HG03354 (cell line): Measurements from ENCODE around the gene SERTAD1.
A peak's percentile ranks its signal among the peaks of the same experiment; 100 is the strongest.

Experiments used
- ATAC-seq: cut with Tn5 transposase; IDR thresholded peaks from one replicate; pipeline ENCODE4 v1.9.1; 2021; ENCODE audit warnings: mild to moderate bottlenecking; ENCODE audit not compliant: unreplicated experiment, poor library complexity, severe bottlenecking

SERTAD1 gene

DNA sequence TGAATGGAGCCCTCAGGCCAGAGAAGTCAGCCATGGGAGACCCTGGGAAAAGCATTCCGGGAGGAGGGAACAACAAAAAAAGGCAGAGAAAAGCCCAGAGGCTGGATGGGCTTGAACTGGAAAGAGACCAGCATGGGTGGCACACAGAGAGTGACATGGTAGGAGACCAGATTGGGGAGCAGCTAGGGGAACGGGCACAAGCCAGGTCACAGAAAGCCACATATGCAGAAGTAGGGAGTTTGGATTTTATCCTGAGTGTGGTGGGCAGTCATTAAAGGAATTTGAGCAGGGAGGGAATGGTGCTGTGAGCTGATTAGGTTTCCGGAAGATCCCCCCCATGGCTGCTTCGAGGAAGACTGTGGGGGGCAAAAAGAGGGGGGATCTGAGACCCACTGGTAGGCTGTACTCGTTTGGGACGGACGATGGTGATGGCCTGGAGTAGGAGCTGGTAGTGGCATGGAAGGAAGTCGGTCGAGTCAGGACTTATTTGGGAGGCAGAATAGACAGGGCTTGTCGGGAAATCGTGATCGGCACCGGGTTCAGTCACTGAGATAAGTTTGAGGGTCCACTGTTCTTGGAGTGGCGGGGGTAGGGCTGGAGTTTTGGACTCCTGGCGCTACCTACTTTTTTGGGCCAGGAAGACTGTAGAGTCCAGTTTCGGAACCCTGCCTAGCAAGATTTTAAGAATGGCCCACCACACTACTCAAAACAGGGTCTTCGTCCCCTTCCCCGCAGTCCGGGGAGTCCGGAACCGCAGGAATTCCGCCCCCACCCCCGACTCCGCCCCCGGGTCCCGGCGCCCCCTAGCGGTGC, 949 bp downstream of the SERTAD1 start:
- no peak for ATAC-seq

DNA sequence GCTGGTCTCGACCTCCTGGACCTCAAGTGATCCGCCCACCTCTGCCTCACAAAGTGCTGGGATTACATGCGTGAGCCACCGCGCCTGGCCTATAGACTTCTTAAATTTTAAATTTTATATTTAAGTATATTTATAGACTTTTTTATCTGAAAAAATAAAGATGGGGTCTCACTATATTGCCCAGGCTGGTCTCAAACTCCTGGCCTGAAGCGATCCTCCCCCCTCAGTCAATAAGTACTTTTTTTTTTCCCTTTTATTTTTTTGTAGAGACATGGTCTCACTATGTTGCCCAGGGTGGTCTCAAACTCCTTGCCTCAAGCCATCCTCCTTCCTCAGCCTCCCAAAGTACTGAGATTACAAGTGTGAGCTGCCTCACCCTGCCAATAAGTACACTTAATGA, 1.9 kb downstream of the SERTAD1 start:
- ATAC-seq: no peak

DNA sequence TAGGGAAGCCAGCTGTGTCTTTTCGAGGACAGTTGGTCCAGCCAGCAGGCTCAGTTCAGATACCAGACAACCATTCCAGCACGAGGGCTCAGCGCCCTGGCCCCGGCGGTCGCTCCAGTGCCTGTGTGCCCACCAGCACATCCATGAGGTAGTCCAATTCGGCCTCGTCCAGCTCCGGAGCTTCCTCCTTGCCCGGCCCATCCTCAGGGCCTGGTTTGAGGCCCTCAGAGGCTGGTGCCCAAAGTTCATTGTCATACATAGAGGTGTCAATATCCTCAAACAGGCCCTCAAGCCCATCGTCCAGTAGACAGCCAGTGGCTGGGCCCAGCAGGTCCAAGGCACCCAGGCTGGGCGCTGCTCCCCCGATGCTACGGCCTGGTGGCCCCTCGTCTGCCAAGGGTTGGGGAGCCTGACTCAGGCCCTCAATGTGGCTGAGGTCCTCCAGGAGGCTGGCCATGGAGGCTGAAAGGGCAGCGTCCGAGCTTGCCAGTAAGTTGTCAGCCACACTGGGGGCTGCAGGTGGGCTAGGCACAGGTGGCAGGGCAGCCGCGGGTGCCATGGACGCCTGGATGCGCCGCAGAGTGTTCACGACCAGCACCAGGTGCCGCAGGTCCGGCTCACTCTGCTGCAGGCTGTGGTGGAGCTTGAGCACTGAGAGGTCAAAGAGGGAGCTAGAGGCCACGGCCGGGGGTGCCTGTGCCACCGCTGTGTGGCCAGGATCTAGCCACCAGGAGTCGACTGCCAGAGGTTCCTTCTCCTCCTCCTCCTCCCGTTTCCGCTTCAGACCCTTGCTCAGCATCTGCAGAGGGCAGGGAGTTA, 2.8 kb downstream of the SERTAD1 start:
- no peak for ATAC-seq

DNA sequence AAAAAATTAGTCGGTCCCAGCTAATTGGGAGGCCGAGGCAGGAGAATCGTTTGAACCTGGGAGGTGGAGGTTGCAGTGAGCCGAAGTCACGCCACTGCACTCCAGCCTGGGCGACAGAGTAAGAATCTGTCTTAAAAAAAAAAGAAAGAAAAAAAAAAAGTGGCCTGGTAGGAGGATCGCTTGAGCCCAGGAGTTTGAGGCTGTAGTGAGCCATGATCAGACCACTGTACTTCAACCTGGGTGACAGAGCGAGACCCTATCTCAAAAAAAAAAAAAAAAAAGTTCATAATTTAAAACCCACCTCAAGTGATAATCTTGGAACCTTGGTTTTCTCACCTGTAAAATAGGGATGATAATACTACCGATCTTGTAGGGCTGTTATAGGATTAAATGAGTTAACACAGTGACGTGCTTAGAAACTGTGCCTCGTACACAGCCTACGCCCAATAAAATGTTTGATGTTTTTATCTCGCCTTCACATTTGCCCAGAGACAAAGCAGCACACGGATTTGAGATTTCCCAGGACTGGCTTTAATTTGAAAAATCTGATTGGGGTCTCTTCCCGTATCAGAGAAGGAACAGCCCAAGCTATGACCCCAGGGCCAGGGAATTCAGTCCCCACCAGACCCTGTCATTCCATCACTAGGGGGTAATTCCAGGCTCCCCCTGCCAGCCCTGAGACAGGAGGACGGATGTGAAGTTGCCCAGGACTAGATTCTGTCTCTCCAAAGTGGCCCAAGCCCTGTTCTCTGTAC, 3.6 kb downstream of the SERTAD1 start:
- no peak for ATAC-seq

DNA sequence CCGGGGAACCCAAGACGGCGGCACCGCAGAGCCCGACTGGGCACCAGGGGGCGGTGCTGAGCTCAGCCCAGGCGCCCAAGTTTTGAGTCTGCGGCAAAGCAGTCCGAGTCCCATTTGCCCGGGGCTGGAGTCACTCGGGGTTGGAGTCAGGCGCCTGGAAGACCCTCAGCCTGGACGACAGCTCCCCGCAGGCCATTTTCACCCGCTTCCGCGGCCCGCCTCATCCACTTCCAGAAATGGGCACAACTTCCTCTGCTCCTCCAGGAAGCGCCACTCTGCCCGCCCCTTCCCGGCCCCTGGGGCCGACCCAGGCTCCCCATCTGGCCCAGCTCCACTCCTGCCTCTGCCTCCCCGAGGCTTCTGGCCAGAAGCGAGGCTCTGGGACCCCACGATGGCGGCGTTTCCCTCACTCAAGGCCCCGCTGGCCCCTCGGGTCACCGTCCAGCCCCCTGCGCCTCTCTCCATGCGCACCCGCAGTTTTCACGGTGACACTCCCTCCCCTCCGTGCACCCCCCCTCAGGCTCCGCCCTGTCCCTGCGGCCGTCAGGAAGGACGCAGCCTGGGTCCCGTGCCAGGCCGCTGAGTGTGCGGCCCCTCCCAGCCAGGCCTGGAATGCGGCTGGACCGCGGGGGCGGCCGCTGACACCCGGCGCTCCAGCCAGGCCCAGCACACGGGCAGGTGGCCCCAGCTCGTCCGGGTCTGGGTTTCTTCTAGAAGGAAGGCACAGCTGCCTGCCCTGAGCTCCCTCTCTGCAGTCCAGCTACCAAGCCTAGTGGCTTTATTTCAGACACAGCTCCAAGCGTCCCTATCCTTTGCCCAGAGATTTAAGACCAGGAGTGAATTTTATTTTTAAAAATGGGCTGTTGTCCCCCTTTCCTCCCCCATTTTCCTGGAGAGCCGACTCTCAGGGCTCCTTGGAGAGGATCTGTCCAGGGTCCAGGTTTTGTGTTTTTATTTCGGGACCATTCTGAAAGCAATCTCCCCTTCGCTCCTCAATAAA, 4.7 kb downstream of the SERTAD1 start:
- ATAC-seq: peak; percentile 46

DNA sequence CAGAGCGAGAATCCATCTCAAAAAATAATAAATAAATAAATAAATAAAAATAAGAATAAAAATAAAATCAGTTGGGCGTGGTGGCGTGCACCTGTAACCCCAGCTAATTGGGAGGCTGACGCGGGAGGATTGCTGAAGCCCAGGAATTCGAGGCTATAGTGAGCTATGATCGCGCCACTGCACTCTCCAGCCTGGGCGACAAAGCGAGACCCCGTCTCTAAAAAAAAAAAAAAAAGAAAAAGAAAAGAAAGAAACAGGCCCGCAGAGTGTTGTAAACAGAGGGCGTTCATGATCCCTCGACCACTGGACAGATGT, 5.4 kb downstream of the SERTAD1 start:
- no peak for ATAC-seq

DNA sequence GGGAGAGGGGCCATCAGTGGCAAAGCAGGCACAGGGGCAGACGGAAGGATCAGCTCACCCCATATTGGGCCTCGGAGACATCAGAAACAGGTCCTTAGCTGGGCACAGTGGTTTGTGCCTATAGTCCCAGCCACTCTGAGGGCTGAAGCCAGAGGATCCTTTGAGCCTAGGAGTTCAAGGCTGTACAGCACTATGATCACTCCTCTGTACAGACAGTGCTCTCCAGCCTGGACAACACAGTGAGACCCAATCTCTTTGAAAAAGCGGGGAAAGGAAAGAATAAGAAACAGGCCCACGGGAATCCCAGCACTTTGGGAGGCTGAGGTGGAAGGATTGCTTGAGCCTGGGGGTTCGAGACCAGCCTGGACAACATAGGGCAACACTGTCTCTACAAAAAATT, 6.0 kb downstream of the SERTAD1 start:
- no peak for ATAC-seq

DNA sequence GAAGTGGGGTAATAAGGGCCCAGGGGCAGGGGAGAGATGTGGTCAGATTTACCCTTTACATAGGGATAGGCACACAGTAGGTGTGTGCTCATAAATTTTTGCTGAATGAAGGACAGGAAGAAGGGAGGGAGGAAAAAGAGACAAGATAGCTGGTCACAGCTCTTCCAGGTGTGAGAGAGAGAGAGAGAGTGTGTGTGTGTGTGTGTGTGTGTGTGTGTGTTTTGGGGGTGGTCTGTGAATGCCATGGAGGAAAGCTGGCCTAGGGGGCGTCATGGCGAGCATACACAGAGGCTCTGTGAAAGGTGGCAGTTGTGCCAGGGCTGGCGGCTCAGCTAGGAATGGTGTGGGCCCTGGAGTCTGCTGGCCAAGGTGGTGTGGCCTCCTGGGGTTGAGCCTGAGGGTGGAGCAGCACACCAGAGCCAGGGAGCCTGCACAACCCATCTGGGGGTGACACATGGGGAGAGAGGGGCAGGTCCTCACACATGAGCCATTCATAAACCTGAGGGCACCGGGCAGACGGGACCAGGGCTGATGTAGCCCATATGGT, 6.7 kb downstream of the SERTAD1 start:
- ATAC-seq: no peak

DNA sequence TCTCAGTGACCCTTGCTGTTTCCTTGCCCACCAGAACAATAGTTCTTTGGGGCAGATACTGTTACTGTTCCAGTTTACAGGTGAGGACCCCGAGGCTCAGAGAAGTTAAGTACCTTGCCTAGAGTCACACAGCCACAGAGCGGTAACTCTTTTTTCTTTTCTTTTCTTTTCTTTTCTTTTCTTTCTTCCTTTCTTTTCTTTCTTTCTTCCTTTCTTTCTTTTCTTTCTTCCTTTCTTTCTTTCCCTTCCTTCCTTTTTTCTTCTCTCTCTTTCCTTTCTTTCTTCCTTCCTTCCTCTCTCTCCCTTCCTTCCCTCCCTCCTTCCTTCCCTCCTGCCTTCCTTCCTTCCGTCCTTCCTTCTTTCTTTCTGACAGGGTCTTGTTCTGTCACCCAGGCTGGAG, 7.8 kb downstream of the SERTAD1 start:
- no peak for ATAC-seq

DNA sequence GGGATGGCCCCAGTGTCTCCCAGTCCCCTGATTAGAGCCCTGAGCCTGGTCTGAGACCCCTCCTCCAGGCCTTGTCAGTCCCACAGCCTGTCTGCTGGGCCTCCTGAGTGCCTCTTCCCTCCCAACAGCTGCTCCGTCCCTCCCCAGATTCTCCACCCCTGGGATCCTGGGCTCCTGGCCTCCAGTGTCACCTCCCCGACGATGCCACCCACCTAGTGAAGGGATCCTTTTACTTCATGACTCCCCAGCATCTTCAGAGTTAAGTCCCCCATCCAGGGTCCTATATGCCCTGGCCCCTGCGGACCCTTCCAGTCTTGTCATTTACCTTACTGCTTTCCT, 8.2 kb downstream of the SERTAD1 start:
- no peak for ATAC-seq

DNA sequence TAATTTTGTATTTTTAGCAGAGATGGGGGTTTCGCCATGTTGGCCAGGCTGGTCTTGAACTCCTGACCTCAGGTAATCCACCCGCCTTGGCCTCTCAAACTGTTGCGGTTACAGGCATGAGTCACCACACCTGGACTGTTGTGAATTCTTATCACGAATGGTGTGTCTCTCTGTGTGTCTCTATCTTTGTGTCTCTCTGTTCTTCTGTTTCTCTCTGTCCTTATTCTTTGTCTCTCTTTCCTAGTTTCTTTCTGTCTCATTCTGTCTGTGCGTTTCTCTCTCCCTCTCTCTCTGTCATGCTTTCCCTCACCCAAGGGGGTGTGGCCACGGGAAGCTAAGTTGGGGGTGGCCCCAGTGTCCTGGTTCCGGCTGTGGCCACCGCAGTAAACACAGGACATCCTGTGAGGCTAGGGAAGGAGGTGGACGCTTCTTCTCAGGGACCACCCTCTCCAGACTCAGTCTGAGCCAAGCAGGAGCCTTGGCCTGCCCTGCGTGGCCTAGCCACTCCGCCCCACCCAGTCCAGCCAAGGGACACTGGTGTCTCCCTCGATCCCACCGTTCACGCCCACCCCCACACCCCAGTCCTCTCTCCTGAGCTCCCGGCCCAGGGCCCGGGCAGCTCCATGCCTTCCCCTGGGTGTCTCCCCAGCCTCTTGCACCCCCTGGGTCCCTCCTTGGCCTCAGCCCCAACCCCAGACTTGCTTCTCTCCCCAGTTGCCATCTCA, 8.7 kb downstream of the SERTAD1 start:
- no peak for ATAC-seq

DNA sequence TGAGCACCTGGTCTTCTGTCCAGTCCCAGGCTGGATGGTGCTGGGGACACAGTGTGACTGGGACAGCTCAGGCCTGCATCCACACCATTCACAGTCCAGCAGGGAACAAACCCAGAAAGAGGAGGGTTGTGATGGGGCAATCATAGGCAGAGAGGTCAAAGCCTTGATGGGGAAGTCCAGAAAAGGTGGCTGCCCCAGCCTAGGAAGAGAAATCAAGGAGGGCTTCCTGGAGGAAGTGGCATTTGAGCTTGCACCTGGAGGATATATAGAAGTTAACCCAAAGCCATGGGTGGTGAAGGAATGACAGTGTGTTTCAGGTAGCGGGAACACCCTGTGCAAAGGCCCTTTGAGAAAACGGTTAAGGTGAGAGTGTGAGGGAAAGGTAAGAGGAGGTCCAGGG, 10.0 kb downstream of the SERTAD1 start:
- ATAC-seq: no peak

DNA sequence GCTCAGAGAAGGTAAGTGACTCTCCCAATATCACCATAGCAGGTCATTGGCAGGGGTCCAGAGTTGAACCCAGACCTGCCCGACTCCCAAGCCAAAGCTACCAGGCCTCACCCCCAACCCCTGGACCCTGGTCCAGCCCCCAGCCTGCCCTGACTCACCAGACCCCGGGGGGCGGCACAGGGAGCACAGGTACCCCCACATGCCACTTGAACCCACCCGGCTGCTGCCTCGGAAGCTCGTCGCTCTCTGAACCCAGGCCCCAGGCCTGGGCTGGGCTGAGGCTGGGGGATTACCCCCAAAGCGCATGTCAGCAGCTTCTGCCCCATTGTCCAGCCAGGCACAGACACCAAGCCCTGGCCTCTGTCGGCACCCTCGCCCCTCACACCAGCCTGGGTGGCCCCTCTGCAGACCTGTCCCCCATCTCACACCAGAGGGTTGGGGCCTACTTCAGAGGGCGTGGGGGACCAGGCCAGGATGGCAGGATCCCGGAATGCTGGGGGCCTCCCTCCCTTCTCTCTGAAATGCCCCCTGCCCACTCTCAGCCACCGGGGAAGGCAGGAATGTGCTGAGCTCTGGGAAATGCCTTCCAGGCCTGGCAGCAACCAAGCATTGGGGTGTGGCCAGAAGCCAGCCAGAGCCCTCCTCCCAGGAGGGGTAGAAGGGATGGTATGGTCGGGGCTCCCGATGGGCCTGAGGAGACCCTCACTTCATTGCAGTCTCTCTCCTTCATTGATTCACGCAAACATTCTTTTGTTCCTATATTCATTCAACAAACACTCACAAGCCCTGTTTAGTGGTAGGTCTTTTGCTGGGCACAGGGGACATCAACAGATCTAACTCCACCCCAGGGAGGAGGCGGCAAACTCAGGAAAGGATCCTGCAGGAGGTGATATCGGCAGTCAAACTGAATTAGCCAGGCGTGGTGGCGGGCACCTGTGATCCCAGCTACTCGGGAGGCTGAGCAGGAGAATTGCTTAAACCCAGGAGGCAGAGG, 11.0 kb downstream of the SERTAD1 start:
- no peak for ATAC-seq

DNA sequence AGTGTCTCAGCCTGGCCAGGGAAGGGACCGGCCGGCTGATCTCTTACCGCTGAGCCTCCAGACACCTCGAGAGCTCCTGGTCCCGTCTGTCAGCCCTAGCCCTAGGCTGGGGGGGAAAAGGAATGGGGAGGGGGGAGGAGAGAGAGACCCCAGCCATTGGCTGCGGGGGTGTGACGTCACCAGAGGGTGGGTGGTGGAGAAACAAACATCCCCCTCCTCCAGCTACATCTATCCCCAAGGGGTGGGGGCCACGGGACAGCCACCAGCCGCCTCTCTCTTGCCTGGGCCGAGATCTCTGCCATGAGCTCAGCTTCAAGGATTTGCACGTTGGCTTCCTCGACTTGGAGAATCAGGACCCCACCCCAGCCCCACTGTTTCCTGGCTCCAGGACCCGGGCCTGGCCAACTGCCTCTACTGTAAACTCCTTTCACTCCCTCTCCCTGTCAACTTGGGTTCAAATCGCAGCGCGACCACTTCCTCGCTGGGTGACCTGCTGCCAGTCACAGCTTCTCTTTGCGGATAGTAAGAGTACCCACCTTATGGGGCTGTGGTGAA, 12.4 kb downstream of the SERTAD1 start, which contains the start of gene PRX:
TSS of gene PRX (minus strand) at position 88 of the 555 bp plus-strand sequence. CDS start 5,446 bp downstream, outside the sequence.
- ATAC-seq: no peak

DNA sequence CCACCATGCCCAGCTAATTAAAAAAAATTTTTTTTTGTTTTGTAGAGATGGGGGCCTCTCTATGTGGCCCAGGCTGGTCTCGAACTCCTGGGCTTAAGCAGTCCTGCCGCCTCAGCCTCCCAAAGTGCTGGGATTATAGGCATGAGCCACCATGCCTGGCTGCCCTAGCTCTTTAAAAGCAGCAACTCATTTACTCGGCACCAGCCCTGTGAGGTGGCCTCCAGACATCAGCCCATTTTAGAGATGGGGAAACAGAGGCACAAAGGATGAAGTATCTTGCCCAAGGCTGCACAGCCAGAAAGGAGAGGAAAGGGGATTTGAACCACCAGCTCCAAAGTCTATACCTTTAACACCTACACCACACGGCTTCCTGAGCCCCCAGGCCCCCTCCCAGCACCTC, 12.9 kb downstream of the SERTAD1 start:
- no peak for ATAC-seq

DNA sequence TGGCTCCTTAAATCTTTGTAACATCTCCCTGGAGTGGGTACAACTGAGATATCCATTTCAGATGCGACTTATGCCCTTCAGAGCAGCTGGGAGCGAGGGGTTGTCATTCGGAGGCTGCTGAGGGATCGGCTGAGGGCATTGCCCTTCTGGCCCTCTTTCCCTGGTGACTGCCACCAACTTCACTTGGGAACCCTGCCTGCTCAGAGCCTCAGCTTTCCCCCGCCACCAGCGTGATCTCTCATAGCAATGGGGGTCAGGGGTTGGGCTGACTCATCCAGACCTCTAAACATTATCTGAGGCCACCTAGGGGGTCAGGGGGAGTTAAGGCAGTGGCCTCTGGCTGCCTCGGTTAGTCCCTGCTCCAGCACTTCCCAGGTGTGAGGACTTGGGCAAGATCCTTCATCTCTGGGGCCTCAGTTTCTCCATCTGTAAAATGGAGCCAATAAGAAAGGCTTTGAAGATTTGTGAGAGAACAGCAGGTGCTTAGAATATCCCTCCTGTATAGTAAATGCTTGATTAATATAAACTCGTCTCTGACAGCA, 13.8 kb downstream of the SERTAD1 start:
- no peak for ATAC-seq
